ENCODE data around the gene C3orf18.
A peak's percentile ranks its signal among the peaks of the same experiment; 100 is the strongest.

Gene C3orf18

GRCh38 chr3:50604628-50605588, 37.4 kb upstream of the C3orf18 start:
- no peak overlapping the region for H4K91ac ChIP-seq (ENCODE audit: low read length)
- H2BK5ac ChIP-seq (ENCODE audit: low read depth, low read length, poor library complexity, severe bottlenecking) = no peak overlapping the region
- no peak overlapping the region for H2AFZ ChIP-seq (ENCODE audit: low read depth, low read length)
- peaks cover 18% of the 10 kb centered on the region for H3K79me1 ChIP-seq (replicated peaks; ENCODE audit: low read length, poor library complexity, severe bottlenecking)
- no peak overlapping the region for H3K4me3 ChIP-seq (ENCODE audit: insufficient read depth in 1 of 2, low read depth in 1 of 2, low read length in 2 of 2)
- DNase-seq = no peak
- WGBS = 87% methylated on average over 13 of the region's 14 CpGs
- H3K4me1 ChIP-seq (ENCODE audit: control insufficient read depth, insufficient read depth, low read depth, low read length) = peaks cover 47% of the 10 kb centered on the region
- H2BK120ac ChIP-seq (ENCODE audit: low read depth, low read length) = no peak overlapping the region
- H2BK12ac ChIP-seq (ENCODE audit: low read length in 2 of 2) = peak overlapping the region in 1 of 2 experiments; percentile 0
- peak overlapping the region; percentile 4 for H2BK15ac ChIP-seq (ENCODE audit: low read depth, poor library complexity, severe bottlenecking)
- no peak overlapping the region for H3K18ac ChIP-seq (ENCODE audit: low read depth in 1 of 2, low read length in 2 of 2)
- H3K9me3 ChIP-seq (ENCODE audit: control insufficient read depth, low read length) = no peaks in the 10 kb centered on the region
- H3K9ac ChIP-seq (ENCODE audit: low read length) = no peak overlapping the region
- no peaks in the 10 kb centered on the region for H3K27me3 ChIP-seq (ENCODE audit: control insufficient read depth in 1 of 2, insufficient read depth in 1 of 2, low read length in 2 of 2)
- peaks cover 18 to 39% of the 10 kb centered on the region in 2 experiments for H3K36me3 ChIP-seq (ENCODE audit: control insufficient read depth in 1 of 2, insufficient read depth in 2 of 2, low read depth in 1 of 2, low read length in 2 of 2)
- no peak overlapping the region for H3K4me2 ChIP-seq (ENCODE audit: low read length, poor library complexity, severe bottlenecking)
- H2AK5ac ChIP-seq (ENCODE audit: low read length, severe bottlenecking) = no peak overlapping the region
- H4K8ac ChIP-seq (ENCODE audit: low read length) = no peak overlapping the region
- no peak overlapping the region for H3K14ac ChIP-seq (ENCODE audit: low read length in 2 of 2)
- no peak overlapping the region for H3K4ac ChIP-seq (ENCODE audit: low read depth in 1 of 2, low read length in 2 of 2)
- no peak overlapping the region for H3K27ac ChIP-seq (ENCODE audit: low read length, poor library complexity, severe bottlenecking)
- no peak overlapping the region for H3K23ac ChIP-seq (ENCODE audit: low read length in 2 of 2)

GRCh38 chr3:50604110-50604621, 36.6 kb upstream of the C3orf18 start:
- Histone ChIP-seq H3K4me1 (ENCODE audit: control insufficient read depth, insufficient read depth, low read depth, low read length) (peaks cover 50% of the 10 kb centered on the region), H4K91ac (ENCODE audit: low read length) (no peak overlapping the region), H3K79me1 (replicated peaks; ENCODE audit: low read length, poor library complexity, severe bottlenecking) (peaks cover 12% of the 10 kb centered on the region), H3K36me3 (ENCODE audit: control insufficient read depth in 1 of 2, insufficient read depth in 2 of 2, low read depth in 1 of 2, low read length in 2 of 2) (peaks cover 18 to 39% of the 10 kb centered on the region in 2 experiments), H3K14ac (ENCODE audit: low read length in 2 of 2) (no peak overlapping the region), H2AFZ (ENCODE audit: low read depth, low read length) (no peak overlapping the region), H3K4ac (ENCODE audit: low read depth in 1 of 2, low read length in 2 of 2) (peak overlapping the region in 1 of 2 experiments; percentile 11), H3K4me2 (ENCODE audit: low read length, poor library complexity, severe bottlenecking) (no peak overlapping the region), H3K4me3 (ENCODE audit: insufficient read depth in 1 of 2, low read depth in 1 of 2, low read length in 2 of 2) (no peak overlapping the region), H3K9ac (ENCODE audit: low read length) (no peak overlapping the region), H3K27me3 (ENCODE audit: control insufficient read depth in 1 of 2, insufficient read depth in 1 of 2, low read length in 2 of 2) (no peaks in the 10 kb centered on the region), H3K18ac (ENCODE audit: low read depth in 1 of 2, low read length in 2 of 2) (no peak overlapping the region), H2AK5ac (ENCODE audit: low read length, severe bottlenecking) (peak overlapping the region; percentile 53), H3K23ac (ENCODE audit: low read length in 2 of 2) (no peak overlapping the region), H2BK120ac (ENCODE audit: low read depth, low read length) (no peak overlapping the region), H4K8ac (ENCODE audit: low read length) (no peak overlapping the region), H3K27ac (ENCODE audit: low read length, poor library complexity, severe bottlenecking) (no peak overlapping the region), H2BK12ac (ENCODE audit: low read length in 2 of 2) (peak overlapping the region; percentile 25 to 43), H2BK5ac (ENCODE audit: low read depth, low read length, poor library complexity, severe bottlenecking) (no peak overlapping the region), H2BK15ac (ENCODE audit: low read depth, poor library complexity, severe bottlenecking) (no peak overlapping the region), H3K9me3 (ENCODE audit: control insufficient read depth, low read length) (no peaks in the 10 kb centered on the region)
- no peak for DNase-seq
- WGBS = 93% methylated on average over 5 of the region's 5 CpGs

GRCh38 chr3:50603261-50604109, 35.9 kb upstream of the C3orf18 start:
- H3K14ac ChIP-seq (ENCODE audit: low read length in 2 of 2) = no peak overlapping the region
- DNase-seq = no peak
- H3K79me1 ChIP-seq (replicated peaks; ENCODE audit: low read length, poor library complexity, severe bottlenecking) = peaks cover 11% of the 10 kb centered on the region
- H3K4me1 ChIP-seq (ENCODE audit: control insufficient read depth, insufficient read depth, low read depth, low read length) = peaks cover 50% of the 10 kb centered on the region
- no peak overlapping the region for H2BK120ac ChIP-seq (ENCODE audit: low read depth, low read length)
- H4K8ac ChIP-seq (ENCODE audit: low read length) = no peak overlapping the region
- H3K9ac ChIP-seq (ENCODE audit: low read length) = no peak overlapping the region
- H3K18ac ChIP-seq (ENCODE audit: low read depth in 1 of 2, low read length in 2 of 2) = no peak overlapping the region
- H3K4me2 ChIP-seq (ENCODE audit: low read length, poor library complexity, severe bottlenecking) = no peak overlapping the region
- no peak overlapping the region for H3K23ac ChIP-seq (ENCODE audit: low read length in 2 of 2)
- H3K4ac ChIP-seq (ENCODE audit: low read depth in 1 of 2, low read length in 2 of 2) = peak overlapping the region in 1 of 2 experiments; percentile 11
- no peak overlapping the region for H3K4me3 ChIP-seq (ENCODE audit: insufficient read depth in 1 of 2, low read depth in 1 of 2, low read length in 2 of 2)
- peaks cover 18 to 38% of the 10 kb centered on the region in 2 experiments for H3K36me3 ChIP-seq (ENCODE audit: control insufficient read depth in 1 of 2, insufficient read depth in 2 of 2, low read depth in 1 of 2, low read length in 2 of 2)
- H3K9me3 ChIP-seq (ENCODE audit: control insufficient read depth, low read length) = no peaks in the 10 kb centered on the region
- peak overlapping the region; percentile 18 to 81 for H2BK12ac ChIP-seq (ENCODE audit: low read length in 2 of 2)
- no peak overlapping the region for H2BK15ac ChIP-seq (ENCODE audit: low read depth, poor library complexity, severe bottlenecking)
- no peak overlapping the region for H2BK5ac ChIP-seq (ENCODE audit: low read depth, low read length, poor library complexity, severe bottlenecking)
- no peak overlapping the region for H2AFZ ChIP-seq (ENCODE audit: low read depth, low read length)
- H3K27me3 ChIP-seq (ENCODE audit: control insufficient read depth in 1 of 2, insufficient read depth in 1 of 2, low read length in 2 of 2) = no peaks in the 10 kb centered on the region
- 73% methylated on average over 4 of the region's 4 CpGs for WGBS
- no peak overlapping the region for H3K27ac ChIP-seq (ENCODE audit: low read length, poor library complexity, severe bottlenecking)
- peak overlapping the region; percentile 35 for H4K91ac ChIP-seq (ENCODE audit: low read length)
- peak overlapping the region; percentile 74 for H2AK5ac ChIP-seq (ENCODE audit: low read length, severe bottlenecking)
